Retinal pigment epithelial cell (primary cell): Measurements from ENCODE around the gene ANKMY1.
A peak's percentile ranks its signal among the peaks of the same experiment; 100 is the strongest.

Experiments
- DNase-seq: peaks from one replicate; pipeline ENCODE4 v3.0.0-alpha.2; 2010; ENCODE audit warnings: low read depth
- H3K4me3 ChIP-seq: 2 replicates; pipeline ENCODE4 v1.5.1; 2011; ENCODE audit warnings: mild to moderate bottlenecking, low read length, control low read depth, moderate library complexity
- CTCF ChIP-seq: conservative IDR thresholded peaks from 2 replicates; pipeline ENCODE4 v1.5.1; 2011; ENCODE audit warnings: low read depth, low read length, control low read depth, inconsistent platforms

The ANKMY1 gene

DNA sequence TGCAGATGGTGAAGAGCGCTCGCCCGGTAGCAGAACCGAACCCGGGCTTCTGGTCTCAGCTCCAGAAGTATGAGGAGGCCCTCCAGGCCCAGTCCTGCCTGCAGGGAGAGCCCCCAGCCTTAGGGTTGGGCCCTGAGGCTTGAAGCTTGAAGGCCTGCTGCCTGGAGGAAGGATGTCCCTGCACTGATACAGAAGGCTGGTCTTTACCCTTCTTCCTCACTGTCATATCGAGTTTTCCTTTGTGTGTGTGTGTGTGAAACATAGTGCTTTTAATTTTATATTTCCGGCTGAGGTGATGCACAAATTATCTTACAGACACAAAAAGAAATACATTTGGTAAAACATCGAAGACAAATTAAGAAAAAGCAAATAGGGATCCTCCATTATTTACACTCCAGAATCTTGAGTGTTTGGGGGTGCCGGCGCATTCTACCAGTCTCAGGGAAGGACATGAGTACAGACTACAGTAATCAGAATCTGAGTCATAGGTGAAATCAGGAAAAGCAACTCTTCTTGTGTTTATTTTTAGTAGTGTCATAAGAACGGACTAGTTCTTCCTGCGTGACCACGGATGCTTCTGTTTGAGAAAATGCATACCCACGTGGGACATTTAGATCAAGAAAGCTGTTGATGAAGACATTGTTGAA, 3.7 kb upstream of the ANKMY1 start:
- TF ChIP-seq CTCF, result no peak
- DNase-seq, result no peak
- H3K4me3 ChIP-seq, result peak overlapping the region; percentile 59

GRCh38 chr2:240560480-240561324, 2.9 kb upstream of the ANKMY1 start:
- TF ChIP-seq CTCF, result peak; percentile 33
- H3K4me3 ChIP-seq, result peak overlapping the region; percentile 59
- peak; percentile 86 for DNase-seq

GRCh38 chr2:240560084-240560479, 2.3 kb upstream of the ANKMY1 start, which contains the start of gene DUSP28:
DUSP28 (plus strand) TSS chr2:240560357; CDS start chr2:240560685, 328 bp downstream.
- no peak for TF ChIP-seq CTCF
- peak within 1 kb of the TSS; percentile 59 for H3K4me3 ChIP-seq
- DNase-seq, result peak; percentile 40

GRCh38 chr2:240559286-240559685, 1.5 kb upstream of the ANKMY1 start:
- H3K4me3 ChIP-seq, result no peak overlapping the region
- TF ChIP-seq CTCF, result no peak
- DNase-seq, result no peak

DNA sequence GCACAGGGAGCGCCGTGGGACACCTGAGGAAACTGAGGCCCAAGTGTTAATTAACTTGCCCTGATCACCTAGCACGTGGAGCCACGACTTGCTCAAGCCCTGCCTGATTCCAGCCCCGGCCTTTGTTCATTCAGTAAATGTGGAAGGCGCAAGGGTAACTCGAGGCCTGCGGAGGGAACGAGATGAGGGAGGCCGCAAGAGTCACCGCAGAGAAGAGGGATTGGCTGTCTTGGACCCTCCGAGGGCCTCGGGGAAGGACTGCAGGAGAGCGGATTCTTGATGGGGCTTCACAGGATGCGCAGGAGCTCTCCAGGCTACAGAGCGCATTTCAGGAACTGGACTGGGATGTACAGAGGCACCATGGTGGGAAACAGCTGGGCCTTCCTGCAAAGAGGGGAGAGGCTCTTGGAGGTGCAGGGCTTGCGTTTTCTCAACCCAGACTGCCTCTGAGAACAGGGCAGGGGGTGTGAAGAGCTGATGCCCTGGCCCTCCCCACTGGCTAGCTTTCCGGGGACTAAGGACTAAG, 511 bp upstream of the ANKMY1 start:
- no peak for TF ChIP-seq CTCF
- peak overlapping the region; percentile 47 for H3K4me3 ChIP-seq
- DNase-seq, result no peak

DNA sequence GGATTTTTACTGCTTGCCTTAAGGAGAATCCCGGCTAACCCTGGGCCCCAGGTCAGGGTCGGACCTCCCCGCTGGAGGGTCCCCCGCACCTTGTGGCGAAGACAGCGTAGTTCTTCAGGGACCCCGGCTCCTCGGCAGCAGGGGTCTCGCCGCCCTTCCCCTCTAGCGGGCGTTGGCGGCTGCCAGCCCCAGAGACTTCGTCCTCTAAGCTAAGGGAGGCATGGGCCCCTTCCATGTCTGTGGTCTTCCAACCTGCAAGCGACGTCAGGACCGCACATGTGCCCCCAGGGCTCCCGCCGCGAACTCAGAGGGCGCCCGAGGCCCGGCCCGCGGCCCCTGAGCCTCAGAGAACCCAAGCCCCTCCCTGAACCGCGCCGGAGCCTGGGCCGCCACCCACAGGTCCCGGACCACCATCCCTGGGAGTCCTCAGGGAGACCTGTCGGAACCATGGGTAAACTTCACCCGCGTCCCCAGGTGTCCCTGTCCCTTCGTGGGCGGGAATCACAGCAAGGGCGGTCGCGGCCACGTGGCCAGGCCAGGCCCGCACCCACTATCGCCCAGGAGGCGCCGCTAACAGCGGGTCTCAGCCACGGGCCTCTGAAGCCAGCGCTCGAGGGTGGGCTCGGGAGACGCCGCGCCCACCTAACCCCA, 562 bp downstream of the ANKMY1 start:
- TF ChIP-seq CTCF, result no peak
- peak overlapping the region; percentile 47 for H3K4me3 ChIP-seq
- no peak for DNase-seq
